ENCODE measurements around the gene GAN.

GRCh38 chr16:81385031-81385756, 70.4 kb downstream of the GAN start:
- TF ChIP-seq EZH2 (IDR thresholded peaks at IDR 0.05; ENCODE audit: low read length, unreplicated experiment) = no peak
- no peak for TF ChIP-seq CTCF (conservative IDR thresholded peaks at IDR 0.05; ENCODE audit: low read depth, low read length)
